HepG2 (cell line): ENCODE measurements around the gene COMP. TPM values are rescaled to one million over a fixed set of nuclear protein-coding genes. Genes with fewer than 3 reads are reported as not detected.

Experiments
- ATAC-seq: fragments of 200-7000 bp; cut with Tn5 transposase; 3 replicates; pipeline ENCODE4 v1.9.1; 2020; ENCODE audit warnings: mild to moderate bottlenecking, moderate library complexity
- BruUV-seq: library from RNA; stranded (reverse); fragments of 400-500 nt; replicated peaks from 2 replicates; lab custom pipeline; 2021; lab: Mats Ljungman, UMichigan
- CTCF ChIA-PET: fragments of 300-600 bp; formaldehyde crosslinking; extraction: SDS; loops from one replicate; lab custom pipeline; 2021; ENCODE audit warnings: low total read pairs, inconsistent platforms, low intra/inter-chr PET ratio; lab: Yijun Ruan, JAX
- POLR2A ChIA-PET: fragments of 350-600 bp; sonication (Branson Sonifier 250); formaldehyde crosslinking; loops from one replicate; lab custom pipeline; 2020; ENCODE audit warnings: antibody characterized with exemption, inconsistent platforms; lab: Yijun Ruan, JAX
- DNase-seq: peaks from one replicate; pipeline ENCODE4 v3.0.0-alpha.2; 2015; ENCODE audit warnings: low spot score
- FAIRE-seq: peaks from 3 replicates; lab custom pipeline; 2011; peaks lifted over from hg19 to GRCh38; lab: Jason Lieb, UNC
- H2AFZ ChIP-seq: one replicate; pipeline ENCODE4 v1.6.1; 2011; ENCODE audit warnings: low read length, inconsistent platforms
- H3K27ac ChIP-seq: fragments of 300-600 bp; 3 replicates; pipeline ENCODE4 v1.8.0; 2011; ENCODE audit warnings: mixed run types, mild to moderate bottlenecking, mixed read lengths, low read length, inconsistent platforms; ENCODE audit not compliant: insufficient read depth; ENCODE audit errors: extremely low read length
- H3K27me3 ChIP-seq, 2 experiments: fragments of 200-600 bp in 1 of 2; 2 replicates in 1 of 2; 3 replicates in 1 of 2; pipeline versions ENCODE4 v1.6.0 to v1.8.0; 2011; ENCODE audit warnings: low read length in 2 of 2, mild to moderate bottlenecking in 2 of 2, moderate library complexity in 2 of 2, inconsistent platforms in 1 of 2; ENCODE audit not compliant: insufficient read depth in 2 of 2, control insufficient read depth in 1 of 2
- H3K36me3 ChIP-seq, 2 experiments: fragments of 200-600 bp in 1 of 2; replicated peaks in 1 of 2; 2 replicates in 1 of 2; 3 replicates in 1 of 2; pipeline versions ENCODE4 v1.5.1 to v1.8.0; 2011; ENCODE audit warnings: low read length in 2 of 2, inconsistent platforms in 1 of 2; ENCODE audit not compliant: insufficient read depth in 2 of 2, control insufficient read depth in 1 of 2
- H3K4me1 ChIP-seq: 2 replicates; pipeline ENCODE4 v1.5.1; 2012; ENCODE audit warnings: low read length, inconsistent platforms; ENCODE audit not compliant: insufficient read depth
- H3K4me2 ChIP-seq: 2 replicates; pipeline ENCODE4 v1.6.0; 2011; ENCODE audit warnings: low read depth, low read length, inconsistent platforms
- H3K4me3 ChIP-seq, 3 experiments: fragments of 200-600 bp in 1 of 3; sonication (generic), shearing (Covaris generic) in 1 of 3; replicated peaks in 1 of 3; 2 replicates each; pipeline ENCODE4 v1.5.1; 2011 to 2016; ENCODE audit warnings: low read length in 3 of 3, inconsistent platforms in 2 of 3, low read depth in 2 of 3, mild to moderate bottlenecking in 2 of 3, control low read depth in 1 of 3, mixed read lengths in 1 of 3; ENCODE audit not compliant: insufficient read depth in 1 of 3
- H3K79me2 ChIP-seq: one replicate; pipeline ENCODE4 v1.6.1; 2011; ENCODE audit warnings: low read length, inconsistent platforms; ENCODE audit not compliant: insufficient read depth
- H3K9ac ChIP-seq: 2 replicates; pipeline ENCODE4 v1.6.0; 2011; ENCODE audit warnings: mild to moderate bottlenecking, low read depth, low read length, inconsistent platforms; ENCODE audit not compliant: insufficient read depth
- H3K9me3 ChIP-seq: 2 replicates; pipeline ENCODE4 v1.5.1; 2012; ENCODE audit warnings: mild to moderate bottlenecking, low read length
- H4K20me1 ChIP-seq: 2 replicates; pipeline ENCODE4 v1.6.0; 2011; ENCODE audit warnings: inconsistent platforms, mild to moderate bottlenecking, low read length, moderate library complexity; ENCODE audit not compliant: insufficient read depth
- CTCF ChIP-seq: sonication (generic); formaldehyde crosslinking; IDR thresholded peaks from 2 replicates; pipeline ENCODE4 v1.5.0; 2020; ENCODE audit warnings: mild to moderate bottlenecking, missing genetic modification reagents, moderate library complexity
- DR1 ChIP-seq: sonication (generic); formaldehyde crosslinking; IDR thresholded peaks from 2 replicates; pipeline ENCODE4 v1.8.0; 2021; ENCODE audit warnings: mild to moderate bottlenecking, missing genetic modification reagents, inconsistent platforms
- SP5 ChIP-seq: IDR thresholded peaks from 2 replicates; pipeline ENCODE4 v1.6.1; 2016; ENCODE audit warnings: low read depth, borderline replicate concordance
- SSRP1 ChIP-seq: IDR thresholded peaks from 2 replicates; pipeline ENCODE4 v1.6.1; 2016; ENCODE audit warnings: control low read depth
- TCF12 ChIP-seq, 2 experiments: fragments of 450-650 bp in 1 of 2; sonication (generic) in 1 of 2; formaldehyde crosslinking in 1 of 2; IDR thresholded peaks; 2 replicates each; pipeline versions ENCODE4 v1.6.1 to v1.8.0; 2017 to 2022; ENCODE audit warnings: antibody characterized with exemption in 1 of 2, mild to moderate bottlenecking in 1 of 2, missing genetic modification reagents in 1 of 2, moderate library complexity in 1 of 2
- ZNF251 ChIP-seq: sonication (generic); formaldehyde crosslinking; IDR thresholded peaks from 2 replicates; pipeline ENCODE4 v1.9.0; 2021; ENCODE audit warnings: mild to moderate bottlenecking, missing genetic modification reagents
- ZNF460 ChIP-seq: sonication (generic); formaldehyde crosslinking; IDR thresholded peaks from 2 replicates; pipeline ENCODE4 v1.5.1; 2020; ENCODE audit warnings: missing genetic modification reagents, mild to moderate bottlenecking, borderline replicate concordance
- ZNF557 ChIP-seq: sonication (generic); formaldehyde crosslinking; IDR thresholded peaks from 2 replicates; pipeline ENCODE4 v1.4.0; 2020; ENCODE audit warnings: missing genetic modification reagents
- ZNF562 ChIP-seq: sonication (generic); formaldehyde crosslinking; IDR thresholded peaks from 2 replicates; pipeline ENCODE4 v1.8.0; 2022; ENCODE audit warnings: missing genetic modification reagents, borderline replicate concordance
- ZNF678 ChIP-seq: sonication (generic); formaldehyde crosslinking; IDR thresholded peaks from 2 replicates; pipeline ENCODE4 v1.4.0; 2020; ENCODE audit warnings: mild to moderate bottlenecking, missing genetic modification reagents
- ZNF713 ChIP-seq: sonication (generic); formaldehyde crosslinking; IDR thresholded peaks from 2 replicates; pipeline ENCODE4 v1.4.0; 2020; ENCODE audit warnings: mild to moderate bottlenecking, missing genetic modification reagents
- ZNF780A ChIP-seq: sonication (generic); formaldehyde crosslinking; IDR thresholded peaks from 2 replicates; pipeline ENCODE4 v1.8.0; 2022; ENCODE audit warnings: mild to moderate bottlenecking, missing genetic modification reagents, moderate library complexity
- WGBS: methylation state at CpG from one replicate; pipeline ENCODE4 v1.1.6; 2017; ENCODE audit warnings: low lambda C conversion rate; 5-methylcytosine and 5-hydroxymethylcytosine counted together
- in situ Hi-C: cut with HindIII; loops from 2 replicates; pipeline ENCODE4 v1.10.0; 2017; ENCODE audit warnings: low pct_unique_long_range_greater_than_20kb; ENCODE audit not compliant: extremely low pct_ligation_motif_present
- intact Hi-C: fragments of 100-400 bp; cut with micrococcal nuclease; formaldehyde crosslinking; loops from one replicate; pipeline ENCODE4 v1.10.0; 2022; ENCODE audit not compliant: unreplicated experiment
- polyA plus RNA-seq, 8 experiments: library from polyadenylated mRNA; depleted of rRNA in 3 of 8; stranded (reverse) in 7 of 8; unstranded in 1 of 8; fragments of >200 nt; fragmentation: Illumina TruSeq in 4 of 8; extraction: Trizol in 4 of 8; gene quantifications; 2 replicates each; pipeline versions ENCODE4 v1.2.1 to v1.2.3, GENCODE V29; 2011 to 2016; ENCODE audit warnings: low read depth in 4 of 8, missing spikeins in 1 of 8, mixed read lengths in 1 of 8; ENCODE audit not compliant: insufficient read depth in 1 of 8
- total RNA-seq, 5 experiments: library from RNA; depleted of rRNA; stranded (reverse); fragments of >200 nt; fragmentation: Illumina TruSeq; extraction: Trizol; gene quantifications; 2 replicates each; pipeline ENCODE4 v1.2.3, GENCODE V29; 2016; ENCODE audit warnings: low read depth in 1 of 5
- TF ChIP-seq, protein P1 (sequence below): sonication (generic); formaldehyde crosslinking; IDR thresholded peaks from 2 replicates; pipeline ENCODE4 v1.4.0; 2020; ENCODE audit warnings: mild to moderate bottlenecking, missing genetic modification reagents
- TF ChIP-seq, protein P2 (sequence below): sonication (generic); formaldehyde crosslinking; IDR thresholded peaks from 2 replicates; pipeline ENCODE4 v1.8.0; 2022; ENCODE audit warnings: missing genetic modification reagents, low read depth, mild to moderate bottlenecking, borderline replicate concordance

The COMP gene
- total and polyA plus RNA-seq, 2 of the 13 experiments (the other 11 are each of a cell fraction or from before 2014, with no cell fraction given) = 0.04 to 0.13 TPM

- ATAC-seq (no peak), FAIRE-seq (no peak), DNase-seq (no peak)
- BruUV-seq = no TSS peak
- 54% methylated on average over 3 of the region's 10 CpGs for WGBS
- Histone ChIP-seq H3K27me3 (peaks cover 0 to 12% of the 10 kb centered on the region in 2 experiments; a peak in 2 of 5 replicates), H3K4me1 (peaks cover 76% of the 10 kb centered on the region), H4K20me1 (no peaks in the 10 kb centered on the region), H3K79me2 (no peaks in the 10 kb centered on the region), H2AFZ (no peak overlapping the region), H3K9me3 (no peaks in the 10 kb centered on the region), H3K4me3 (no peak overlapping the region), H3K4me2 (no peak overlapping the region), H3K9ac (no peak overlapping the region), H3K27ac (no peak overlapping the region), H3K36me3 (no peaks in the 10 kb centered on the region)
- POLR2A ChIA-PET = no interaction called here
- in situ Hi-C loops = no loop called here
- CTCF ChIA-PET = no interaction called here
- intact Hi-C loops = no loop called here
- TF ChIP-seq ZNF562 (CRISPR knock-in tag) = no peak
- no peak for TF ChIP-seq SSRP1 (CRISPR knock-in tag)
- no peak for TF ChIP-seq ZNF460 (CRISPR knock-in tag)
- TF ChIP-seq SP5 (CRISPR knock-in tag) = no peak
- TF ChIP-seq ZNF780A (CRISPR knock-in tag) = no peak
- TF ChIP-seq ZNF678 (CRISPR knock-in tag) = no peak
- TF ChIP-seq CTCF (CRISPR knock-in tag) = no peak
- no peak for TF ChIP-seq TCF12 (IDR thresholded peaks at IDR 0.05)
- no peak for TF ChIP-seq TCF12 (CRISPR knock-in tag; IDR thresholded peaks at IDR 0.05)
- no peak for TF ChIP-seq ZNF713 (CRISPR knock-in tag)
- TF ChIP-seq ZNF251 (CRISPR knock-in tag) = no peak
- TF ChIP-seq DR1 (CRISPR knock-in tag) = no peak
- TF ChIP-seq, protein P1, sequence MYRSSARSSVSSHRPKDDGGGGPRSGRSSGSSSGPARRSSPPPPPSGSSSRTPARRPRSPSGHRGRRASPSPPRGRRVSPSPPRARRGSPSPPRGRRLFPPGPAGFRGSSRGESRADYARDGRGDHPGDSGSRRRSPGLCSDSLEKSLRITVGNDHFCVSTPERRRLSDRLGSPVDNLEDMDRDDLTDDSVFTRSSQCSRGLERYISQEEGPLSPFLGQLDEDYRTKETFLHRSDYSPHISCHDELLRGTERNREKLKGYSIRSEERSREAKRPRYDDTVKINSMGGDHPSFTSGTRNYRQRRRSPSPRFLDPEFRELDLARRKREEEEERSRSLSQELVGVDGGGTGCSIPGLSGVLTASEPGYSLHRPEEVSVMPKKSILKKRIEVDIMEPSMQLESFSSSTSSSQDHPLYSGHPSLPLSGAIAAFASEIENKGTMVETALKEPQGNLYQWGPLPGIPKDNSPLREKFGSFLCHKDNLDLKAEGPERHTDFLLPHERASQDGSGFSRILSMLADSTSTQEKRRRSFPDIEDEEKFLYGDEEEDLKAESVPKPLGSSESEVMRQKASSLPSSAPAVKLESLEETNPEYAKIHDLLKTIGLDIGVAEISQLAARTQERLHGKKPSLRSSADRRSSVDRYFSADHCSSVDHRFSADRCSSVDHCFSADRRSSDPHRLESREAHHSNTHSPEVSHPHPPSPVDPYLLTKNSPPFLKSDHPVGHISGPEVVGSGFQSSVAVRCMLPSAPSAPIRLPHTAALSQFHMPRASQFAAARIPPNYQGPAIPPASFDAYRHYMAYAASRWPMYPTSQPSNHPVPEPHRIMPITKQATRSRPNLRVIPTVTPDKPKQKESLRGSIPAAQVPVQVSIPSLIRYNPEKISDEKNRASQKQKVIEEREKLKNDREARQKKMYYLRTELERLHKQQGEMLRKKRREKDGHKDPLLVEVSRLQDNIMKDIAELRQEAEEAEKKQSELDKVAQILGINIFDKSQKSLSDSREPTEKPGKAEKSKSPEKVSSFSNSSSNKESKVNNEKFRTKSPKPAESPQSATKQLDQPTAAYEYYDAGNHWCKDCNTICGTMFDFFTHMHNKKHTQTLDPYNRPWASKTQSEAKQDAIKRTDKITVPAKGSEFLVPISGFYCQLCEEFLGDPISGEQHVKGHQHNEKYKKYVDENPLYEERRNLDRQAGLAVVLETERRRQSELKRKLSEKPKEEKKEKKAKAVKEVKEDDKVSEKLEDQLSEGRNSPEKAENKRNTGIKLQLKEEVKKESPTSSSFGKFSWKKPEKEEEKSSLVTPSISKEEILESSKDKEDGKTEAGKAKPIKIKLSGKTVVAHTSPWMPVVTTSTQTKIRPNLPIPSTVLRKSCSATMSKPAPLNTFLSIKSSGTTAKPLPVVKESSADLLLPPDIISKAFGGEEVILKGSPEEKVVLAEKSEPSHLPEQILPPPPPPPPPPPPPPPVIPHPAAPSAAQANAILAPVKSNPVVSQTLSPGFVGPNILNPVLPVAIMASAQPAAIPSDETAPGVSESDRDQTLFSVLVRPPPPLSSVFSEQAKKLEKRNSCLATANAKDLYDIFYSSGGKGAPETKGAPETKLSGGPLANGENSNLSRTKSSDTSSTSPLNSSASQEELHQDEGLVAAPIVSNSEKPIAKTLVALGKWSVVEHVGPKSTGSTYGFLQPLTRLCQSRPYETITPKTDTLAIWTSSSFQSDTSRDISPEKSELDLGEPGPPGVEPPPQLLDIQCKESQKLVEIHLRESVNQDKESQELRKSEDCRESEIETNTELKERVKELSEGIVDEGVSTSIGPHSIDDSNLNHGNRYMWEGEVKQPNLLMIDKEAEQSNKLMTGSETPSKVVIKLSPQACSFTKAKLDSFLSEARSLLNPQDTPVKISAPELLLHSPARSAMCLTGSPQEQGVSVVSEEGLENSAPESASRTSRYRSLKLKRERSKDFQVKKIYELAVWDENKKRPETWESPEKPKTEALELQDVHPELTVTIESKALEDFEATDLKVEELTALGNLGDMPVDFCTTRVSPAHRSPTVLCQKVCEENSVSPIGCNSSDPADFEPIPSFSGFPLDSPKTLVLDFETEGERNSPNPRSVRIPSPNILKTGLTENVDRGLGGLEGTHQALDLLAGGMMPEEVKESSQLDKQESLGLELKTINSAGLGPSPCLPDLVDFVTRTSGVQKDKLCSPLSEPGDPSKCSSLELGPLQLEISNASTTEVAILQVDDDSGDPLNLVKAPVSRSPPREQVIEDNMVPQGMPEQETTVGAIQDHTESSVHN (CRISPR knock-in tag) = no peak
- TF ChIP-seq, protein P2, sequence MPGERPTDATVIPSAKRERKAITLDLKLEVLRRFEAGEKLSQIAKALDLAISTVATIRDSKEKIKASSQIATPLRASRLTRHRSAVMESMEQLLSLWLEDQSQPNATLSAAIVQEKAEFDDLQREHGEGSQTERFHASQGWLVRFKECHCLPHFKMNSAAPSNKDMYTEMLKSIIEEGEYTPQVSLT (CRISPR knock-in tag) = no peak
- TF ChIP-seq ZNF557 = no peak
Measured at GRCh38 chr19:18800636-18801035, 9.5 kb upstream of the COMP start.
